ENCODE results near the gene SEPTIN8.

The SEPTIN8 gene

GRCh38 chr5:132747616-132748440 lies 29.2 kb downstream of the SEPTIN8 start:
- DNase-seq = no peak

GRCh38 chr5:132746954-132747615 lies 30.0 kb downstream of the SEPTIN8 start, which contains the start of gene CCNI2:
TSS of gene CCNI2 (plus strand) at chr5:132747426. CDS start at chr5:132747496, 70 bp downstream.
- no peak for DNase-seq

- no peak for DNase-seq
Observed at GRCh38 chr5:132746592-132746953, 30.5 kb downstream of the SEPTIN8 start.

DNA sequence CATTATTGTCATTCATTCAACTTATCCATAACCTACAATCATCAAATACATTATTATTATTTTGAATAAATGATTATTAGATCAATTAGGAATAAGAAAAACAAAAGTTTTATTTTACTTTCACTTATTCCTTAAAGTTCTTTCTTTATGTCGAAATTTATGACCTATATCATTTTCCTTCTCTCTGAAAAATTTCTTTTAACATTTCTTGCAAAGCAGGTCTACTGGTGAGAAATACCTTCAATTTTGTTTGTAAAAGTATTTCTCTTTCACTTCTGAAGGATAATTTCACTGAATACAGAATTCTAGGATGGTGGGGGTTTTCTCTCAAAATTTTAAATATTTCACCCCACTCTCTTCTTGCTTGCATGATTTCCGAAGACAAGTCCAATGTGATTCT lies 32.4 kb downstream of the SEPTIN8 start:
- DNase-seq = no peak

DNA sequence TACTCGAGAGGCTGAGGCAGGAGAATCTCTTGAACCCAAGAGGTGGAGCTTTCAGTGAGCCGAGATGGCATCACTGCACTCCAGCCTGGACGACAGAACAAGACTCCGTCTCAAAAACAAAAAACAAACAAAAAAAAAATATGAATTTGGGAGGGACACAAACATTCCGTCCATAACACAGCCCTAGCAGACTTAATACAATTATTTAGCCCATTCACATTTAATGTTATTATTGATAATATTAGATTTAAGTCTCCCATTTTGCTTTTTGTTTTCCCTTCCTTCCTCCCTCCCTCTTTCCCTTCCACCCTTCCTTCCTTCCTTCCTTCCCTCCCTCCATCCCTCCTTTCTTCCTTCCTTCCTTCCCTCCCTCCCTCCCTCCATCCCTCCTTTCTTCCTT lies 34.4 kb downstream of the SEPTIN8 start:
- no peak for DNase-seq

- DNase-seq = no peak
Observed at GRCh38 chr5:132742158-132742557, 34.9 kb downstream of the SEPTIN8 start.

DNA sequence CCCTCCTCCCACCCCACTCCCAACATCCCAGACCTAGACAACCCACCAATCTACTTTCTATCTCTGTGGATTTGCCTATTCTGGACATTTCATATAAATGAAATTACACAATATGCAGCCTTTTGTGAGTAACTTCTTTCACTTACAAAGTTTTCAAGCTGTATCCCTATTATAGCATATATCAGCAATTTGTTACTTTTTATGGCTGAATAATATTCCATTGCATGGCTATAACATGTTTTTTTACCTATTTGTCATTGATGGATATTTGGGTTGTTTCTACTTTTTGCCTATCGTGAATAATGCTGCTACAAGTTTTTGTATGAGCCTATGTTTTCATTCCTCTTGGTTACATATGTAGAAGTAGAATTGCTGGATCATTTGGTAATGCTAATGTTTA lies 37.8 kb downstream of the SEPTIN8 start:
- no peak for DNase-seq

DNA sequence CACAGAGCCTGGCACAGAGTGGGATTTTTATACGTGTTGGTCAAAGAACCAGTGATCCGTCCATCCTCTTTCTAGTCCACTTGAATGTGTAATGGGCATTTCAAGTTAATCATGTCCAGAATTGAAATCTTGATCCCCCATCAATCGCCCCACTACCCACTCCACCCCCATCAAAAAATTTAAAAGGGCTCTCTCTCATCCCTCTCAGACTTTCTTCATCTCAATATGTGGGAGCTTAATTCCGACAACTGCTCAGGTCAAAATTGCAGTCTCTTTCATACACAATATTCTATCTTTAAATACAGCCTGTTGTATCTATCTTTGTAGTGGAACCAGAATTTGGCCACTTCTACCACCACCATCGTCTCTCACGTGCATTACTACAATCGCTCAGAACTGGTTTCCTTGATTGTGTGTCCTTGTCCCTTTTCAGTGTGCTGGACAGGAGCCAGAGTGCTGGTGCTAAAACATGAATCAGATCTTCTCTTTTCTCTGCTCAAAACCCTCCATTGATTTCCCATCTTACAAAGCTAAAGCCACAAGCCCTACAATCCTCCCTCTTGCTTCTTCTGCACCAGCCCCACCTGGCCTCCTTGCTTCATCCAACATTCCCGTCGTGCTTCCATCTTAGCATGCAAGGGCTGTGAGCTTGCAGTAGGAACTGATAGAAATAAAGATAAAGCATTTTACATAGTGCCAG lies 38.9 kb downstream of the SEPTIN8 start:
- no peak for DNase-seq

DNA sequence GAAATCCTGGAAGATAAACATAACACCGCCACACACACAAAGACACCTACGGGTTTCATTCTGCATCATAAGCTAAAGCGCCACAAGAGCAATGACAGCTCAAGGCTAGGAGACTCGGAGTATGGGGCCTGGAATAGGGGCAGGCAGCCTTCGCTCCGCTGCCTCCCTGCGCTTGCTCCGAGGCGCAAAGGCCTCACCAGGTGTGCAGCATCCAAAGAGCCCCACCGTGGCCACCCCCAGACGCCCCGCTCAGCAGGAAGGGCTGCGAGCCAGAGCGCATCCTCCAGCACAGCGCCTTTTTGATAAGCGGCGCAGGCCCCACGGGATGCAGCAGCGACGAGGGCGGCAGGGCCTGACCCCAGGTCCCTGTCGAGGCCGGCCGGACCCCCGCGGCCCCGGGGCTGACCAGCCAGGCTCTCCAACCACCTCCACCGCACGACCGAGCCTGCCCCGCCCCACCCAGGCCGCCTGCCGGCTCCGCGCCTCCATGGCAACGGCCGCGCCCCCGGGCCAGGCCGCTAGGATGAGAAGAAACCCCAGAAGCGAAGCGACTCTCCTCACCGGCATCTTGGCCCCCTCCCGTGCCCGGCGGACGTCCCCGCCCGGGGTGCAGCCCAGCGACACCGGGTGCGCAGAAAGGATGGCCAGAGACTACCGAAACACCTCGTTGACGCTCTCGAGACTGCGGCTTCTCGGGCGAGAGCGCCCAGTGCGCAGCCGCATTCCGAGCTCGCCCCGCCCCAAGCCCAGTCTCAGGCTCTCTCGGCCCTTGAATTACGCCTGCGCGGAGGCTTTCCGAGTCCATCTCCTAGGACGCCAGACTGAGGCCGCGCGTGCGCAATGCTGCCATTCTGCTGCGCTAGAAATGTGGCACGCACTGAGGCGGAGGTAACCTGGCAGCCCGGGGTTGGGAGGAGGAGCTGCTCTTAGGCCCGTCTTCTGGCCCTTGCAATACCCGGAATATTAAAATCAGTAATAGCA lies 39.9 kb downstream of the SEPTIN8 start, which contains the start of gene KIF3A:
KIF3A (minus strand) TSS at position 694 of the 981 bp plus-strand sequence; CDS start at position 567, 127 bp downstream.
- DNase-seq = peak; percentile 49 to 88

DNA sequence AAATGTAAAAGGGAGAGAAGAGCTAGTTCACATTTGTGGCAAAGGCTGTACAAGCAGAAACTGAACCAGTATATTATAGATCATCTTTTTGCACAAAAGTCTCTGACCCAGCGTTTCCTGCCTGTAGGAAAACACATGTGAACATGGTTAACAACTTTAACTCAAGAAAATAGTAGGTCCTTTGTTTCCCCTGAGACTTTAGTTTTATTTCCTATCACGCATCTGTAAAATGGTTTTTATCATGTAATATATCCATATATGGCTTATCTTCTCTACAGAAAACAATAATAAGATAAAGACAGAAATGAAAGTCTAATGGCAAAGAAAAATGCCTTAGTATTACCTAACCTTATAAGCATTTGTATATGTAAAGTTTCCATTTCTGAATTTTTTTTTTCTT lies 42.4 kb downstream of the SEPTIN8 start:
- DNase-seq = no peak

- no peak for DNase-seq
Observed at GRCh38 chr5:132733499-132734148, 43.4 kb downstream of the SEPTIN8 start.

GRCh38 chr5:132729896-132730295 lies 47.1 kb downstream of the SEPTIN8 start:
- no peak for DNase-seq

GRCh38 chr5:132725745-132726144 lies 51.3 kb downstream of the SEPTIN8 start:
- no peak for DNase-seq

DNA sequence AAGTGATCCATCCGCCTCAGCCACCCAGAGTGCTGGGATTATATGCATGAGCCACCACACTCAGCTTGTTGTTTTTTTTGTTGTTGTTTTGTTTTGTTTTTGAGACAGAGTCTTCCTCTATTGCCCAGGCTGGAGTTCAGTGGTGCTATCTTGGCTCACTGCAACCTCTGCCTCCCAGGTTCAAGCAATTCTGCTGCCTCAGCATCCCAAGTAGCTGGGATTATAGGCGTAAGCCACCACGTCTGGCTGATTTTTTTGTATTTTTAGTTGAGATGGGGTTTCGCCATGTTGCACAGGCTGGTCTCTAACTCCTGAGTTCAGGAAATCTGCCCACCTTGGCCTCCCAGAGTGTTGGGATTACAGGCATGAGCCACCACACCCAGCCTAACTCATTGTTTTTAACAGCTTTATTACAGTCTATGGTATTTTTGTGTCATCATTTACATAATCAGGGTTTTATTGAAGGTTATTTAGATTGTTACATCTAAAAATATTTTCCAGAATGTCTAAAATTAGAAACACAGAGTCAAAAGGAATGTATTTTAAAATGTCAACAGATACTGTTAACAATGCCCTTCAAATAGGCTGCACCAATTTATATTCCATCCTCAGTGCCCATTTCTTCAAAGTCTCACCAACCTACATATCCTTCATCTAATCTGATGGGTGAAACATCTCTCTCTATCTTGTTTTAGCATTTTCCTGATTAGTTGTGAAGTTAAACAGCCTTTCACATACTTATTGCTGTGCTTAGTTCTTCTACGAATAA lies 58.3 kb downstream of the SEPTIN8 start:
- no peak for DNase-seq

DNA sequence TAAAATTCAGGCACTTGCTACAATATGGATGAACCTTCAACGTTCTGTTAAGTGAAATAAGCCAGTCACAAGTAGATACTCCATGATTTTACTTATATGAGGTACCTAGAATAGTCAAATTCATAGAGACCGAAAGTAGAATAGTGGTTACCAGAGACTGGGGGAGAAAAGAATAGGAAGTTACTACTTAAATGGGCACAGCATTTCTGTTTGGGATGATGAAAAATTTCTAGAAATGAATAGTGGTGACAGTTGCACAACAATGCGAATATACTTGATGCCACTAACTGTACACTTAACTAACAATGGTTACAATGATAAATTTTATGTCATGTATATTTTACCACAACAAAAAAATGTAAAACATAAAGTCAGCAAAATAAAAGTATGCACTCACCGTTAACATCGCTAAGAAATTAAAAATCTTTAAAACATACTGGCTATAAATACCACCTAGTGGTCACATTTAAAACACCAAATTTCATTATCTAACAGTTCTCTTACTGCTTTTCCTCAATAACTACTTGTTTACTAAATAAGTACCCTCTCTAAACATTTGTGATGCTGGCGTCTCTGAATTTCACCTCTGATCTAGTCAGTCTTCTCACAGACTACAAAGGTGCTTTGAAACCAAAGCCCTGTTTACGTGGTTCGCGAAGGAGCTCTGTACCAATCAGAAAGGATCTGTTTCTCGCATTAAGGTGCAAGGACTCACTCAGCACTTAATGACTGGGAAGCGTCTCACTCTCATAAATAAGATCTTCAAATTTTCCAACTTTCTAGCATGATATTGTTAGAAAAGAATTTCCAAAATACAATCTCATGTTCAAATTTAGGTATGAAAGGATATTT lies 62.4 kb downstream of the SEPTIN8 start:
- DNase-seq = peak in 1 of 2 donors; percentile 4

GRCh38 chr5:132708645-132709044 lies 68.4 kb downstream of the SEPTIN8 start:
- no peak for DNase-seq

DNA sequence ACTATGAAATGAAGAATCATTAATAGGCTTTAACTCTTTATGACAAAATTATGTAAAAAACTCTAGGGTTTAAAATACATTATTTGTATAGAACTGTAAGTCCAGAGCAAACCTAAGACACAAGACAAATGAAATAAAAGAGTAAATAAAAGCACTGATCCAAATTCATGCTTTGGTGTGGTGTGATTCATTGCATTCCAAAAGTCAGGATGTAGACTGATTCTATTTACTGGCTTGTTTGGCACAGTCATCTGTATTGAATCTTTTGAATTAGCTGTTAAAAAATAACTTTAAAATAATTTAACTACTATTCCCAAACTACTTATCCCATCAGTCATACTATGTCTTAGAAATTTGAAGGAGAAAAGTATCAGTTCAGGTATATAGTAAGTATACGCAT lies 72.2 kb downstream of the SEPTIN8 start:
- DNase-seq = no peak

Measured in bone marrow (tissue), 2 donors.